ENCODE measurements around the gene LIPG.
"Not testable (repeated sequence)": the region's sequence is repeated elsewhere in the genome, so short reads cannot be mapped to it uniquely, and the experiment has no call there.

Gene LIPG

DNA sequence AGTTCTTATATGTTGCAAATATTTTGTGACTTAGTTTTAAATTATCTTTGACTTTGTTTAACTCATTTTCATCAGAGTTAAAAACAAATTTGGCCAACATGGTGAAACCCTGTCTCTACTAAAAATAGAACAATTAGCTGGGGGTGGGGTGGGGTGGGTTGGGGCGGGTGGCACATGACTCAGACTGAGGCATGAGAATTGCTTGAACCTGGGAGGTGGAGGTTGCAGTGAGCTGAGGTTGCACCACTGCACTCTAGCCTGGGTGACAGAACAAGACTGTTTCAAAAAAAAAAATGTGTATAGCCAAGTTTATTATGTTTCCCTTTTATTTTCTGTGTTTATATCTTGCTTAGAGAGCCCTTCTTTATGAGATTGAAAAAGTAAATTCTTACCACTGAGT, 14.2 kb upstream of the LIPG start:
- no peak for DNase-seq

DNA sequence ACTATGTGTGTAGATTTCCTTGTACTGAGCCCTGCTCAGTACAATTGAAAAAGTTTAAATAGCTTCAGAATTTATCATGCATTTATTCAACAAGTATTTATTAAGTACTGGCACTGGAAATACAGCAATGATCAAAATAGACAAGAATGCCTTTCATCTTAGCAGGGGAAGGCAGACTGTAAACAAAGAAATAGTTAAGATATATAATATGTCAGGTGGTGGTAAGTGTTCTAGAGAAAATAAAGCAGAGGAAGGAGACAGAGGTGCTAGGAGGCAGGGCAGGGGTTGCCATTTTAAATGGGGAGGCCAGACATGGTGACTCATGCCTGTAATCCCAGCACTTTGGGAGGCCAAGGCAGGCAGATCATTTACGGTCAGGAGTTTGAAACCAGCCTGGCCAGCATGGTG, 13.6 kb upstream of the LIPG start:
- DNase-seq, result no peak

- no peak for DNase-seq
These were observed 11.1 kb upstream of the LIPG start for GRCh38 chr18:49550621-49551339.

GRCh38 chr18:49553003-49553402, 8.9 kb upstream of the LIPG start:
- no peak for DNase-seq

DNA sequence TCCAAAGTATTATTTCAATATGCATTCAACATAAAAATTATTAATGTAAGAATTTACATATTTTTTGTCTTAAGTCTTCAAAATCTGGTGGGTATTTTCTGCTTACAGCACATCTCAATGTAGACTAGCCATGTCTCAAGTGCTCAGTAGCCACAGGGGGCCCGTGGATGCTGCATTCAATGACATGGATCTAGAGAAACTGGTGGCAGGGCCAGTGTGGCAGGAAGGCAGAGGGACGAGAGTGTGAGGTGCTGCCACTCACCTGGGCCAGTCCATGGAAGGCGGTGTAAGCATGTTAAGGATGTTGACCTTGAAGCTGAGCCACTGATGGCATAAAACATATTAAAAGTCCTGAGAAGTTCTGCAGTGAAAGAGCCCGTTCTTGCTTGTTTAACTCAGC, 6.2 kb upstream of the LIPG start:
- DNase-seq, result no peak

DNA sequence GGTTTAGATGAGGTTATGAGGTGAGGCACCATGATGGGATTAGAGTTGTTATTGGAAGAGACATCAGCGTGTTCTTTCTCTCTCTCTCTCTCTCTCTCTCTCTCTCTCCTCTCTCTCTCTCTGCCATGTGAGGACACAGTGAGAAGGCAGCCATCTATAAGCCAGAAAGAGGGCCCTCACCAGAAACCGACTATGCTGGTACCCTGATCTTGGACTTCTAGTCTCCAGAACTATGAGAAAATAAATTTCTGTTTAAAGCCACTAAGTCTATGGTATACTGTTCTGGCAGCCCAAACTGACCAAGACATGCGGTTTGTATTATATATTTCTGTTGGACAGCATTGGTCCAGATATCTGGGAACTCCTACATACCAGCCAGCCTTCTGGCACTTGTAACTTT, 3.5 kb upstream of the LIPG start:
- DNase-seq, result no peak

- DNase-seq, result peak; percentile 61
These were observed 2.4 kb upstream of the LIPG start for GRCh38 chr18:49559326-49559931.

DNA sequence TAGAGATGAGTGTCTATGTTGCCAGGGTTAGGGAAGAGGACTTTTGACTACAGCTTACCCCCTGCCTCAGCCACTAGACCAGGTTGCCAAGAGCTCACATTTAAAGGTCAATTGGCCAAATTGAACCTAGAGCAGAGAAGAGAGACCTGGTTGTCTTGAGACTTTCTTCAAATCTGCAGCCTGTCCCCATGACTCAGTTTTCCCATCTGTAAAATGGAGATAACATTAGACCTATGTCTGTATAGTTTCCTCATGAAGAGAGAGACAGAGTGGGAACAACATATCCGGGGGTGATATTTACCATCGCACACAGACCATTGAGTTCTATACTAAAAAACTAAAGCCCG, 1.6 kb upstream of the LIPG start:
- no peak for DNase-seq

GRCh38 chr18:49560624-49561288, 1.1 kb upstream of the LIPG start:
- peak; percentile 7 for DNase-seq

- no peak for DNase-seq
These were observed 748 bp downstream of the LIPG start for GRCh38 chr18:49562481-49563129.

DNA sequence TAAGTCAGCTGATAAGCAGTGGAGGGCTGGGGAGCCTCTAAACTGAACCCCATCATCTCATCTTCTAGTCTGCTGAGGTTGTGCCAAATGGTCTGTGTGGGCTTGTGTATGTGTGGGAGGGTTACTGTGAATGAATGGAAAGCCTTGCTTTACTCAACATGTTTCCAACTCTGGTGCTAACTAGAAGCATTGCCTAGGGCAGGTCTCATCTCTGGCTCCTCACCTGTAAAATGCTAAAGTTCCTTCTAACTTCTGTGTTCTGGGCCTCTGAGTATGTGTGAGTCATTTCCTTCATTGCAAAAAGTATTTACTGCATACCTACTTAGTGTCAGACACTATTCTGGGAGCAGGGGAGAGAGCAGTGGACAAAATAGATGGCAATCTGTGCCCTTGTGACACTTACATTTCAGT, 1.3 kb downstream of the LIPG start:
- DNase-seq, result no peak

- no peak for DNase-seq
These were observed 2.1 kb downstream of the LIPG start for GRCh38 chr18:49563701-49564517.

DNA sequence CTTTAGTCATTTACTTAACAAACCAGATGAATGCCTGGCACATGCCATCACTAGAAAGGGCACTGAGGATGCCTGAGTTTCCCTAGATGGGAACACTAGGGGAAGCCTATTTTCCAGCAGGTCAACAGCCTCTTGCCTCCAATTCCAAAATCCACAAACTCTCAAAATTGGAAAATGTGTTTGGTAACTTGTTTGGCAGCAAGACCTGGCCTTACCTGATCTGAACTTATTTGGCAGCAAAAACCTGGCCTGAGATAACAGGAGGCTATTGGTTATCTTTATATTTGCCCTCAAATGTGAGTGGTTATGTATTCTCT, 2.6 kb downstream of the LIPG start:
- DNase-seq, result no peak

GRCh38 chr18:49565101-49565500, 3.2 kb downstream of the LIPG start:
- DNase-seq, result no peak

DNA sequence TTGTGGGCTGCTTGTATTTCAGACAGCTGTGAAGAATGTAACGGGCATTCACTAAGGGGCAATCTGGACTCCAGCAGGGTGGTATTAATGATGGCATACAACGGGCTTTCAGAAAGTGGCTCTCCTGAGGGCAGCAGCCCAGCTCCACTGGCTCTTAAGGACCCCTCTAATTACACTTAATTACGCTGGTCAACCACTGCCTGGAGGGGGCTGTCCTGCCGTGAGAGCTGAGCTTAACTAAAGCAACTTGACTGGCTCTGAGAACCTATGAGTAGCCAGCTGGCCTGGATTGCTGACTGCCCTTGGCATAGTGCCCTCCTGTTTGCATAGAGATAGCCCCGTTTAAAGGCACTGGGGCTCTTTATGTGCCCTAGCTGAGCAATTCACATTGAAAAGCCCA, 3.8 kb downstream of the LIPG start:
- no peak for DNase-seq

DNA sequence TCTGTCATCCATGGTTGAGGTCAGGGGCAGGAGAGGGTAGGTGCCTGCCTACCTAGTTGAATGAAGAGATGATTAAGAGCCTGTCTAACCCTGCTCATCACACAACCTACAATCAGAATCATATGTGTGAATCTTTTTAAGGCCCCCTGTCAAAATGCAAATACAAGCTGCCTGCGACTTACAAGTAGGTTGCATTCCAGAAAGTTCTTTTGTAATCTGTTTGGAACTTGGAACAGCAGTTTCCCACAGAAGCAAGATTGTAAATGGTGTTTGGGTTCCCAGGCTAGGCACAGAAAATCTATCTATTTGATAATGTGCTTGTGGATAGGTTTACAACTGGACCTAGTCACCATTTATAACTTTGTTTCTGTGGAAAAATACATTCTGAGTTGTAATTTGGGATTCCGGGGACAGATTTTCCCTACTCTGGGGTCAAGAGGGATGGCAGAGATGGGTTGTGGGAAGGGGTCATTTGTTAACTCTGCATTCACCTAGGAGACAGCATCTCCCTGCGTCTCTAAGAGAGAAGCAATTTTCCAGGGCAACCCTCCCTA, 4.4 kb downstream of the LIPG start:
- DNase-seq, result no peak

- no peak for DNase-seq
These were observed 5.1 kb downstream of the LIPG start for GRCh38 chr18:49566985-49567384.

- no peak for DNase-seq
These were observed 7.9 kb downstream of the LIPG start for GRCh38 chr18:49569724-49570123.

DNA sequence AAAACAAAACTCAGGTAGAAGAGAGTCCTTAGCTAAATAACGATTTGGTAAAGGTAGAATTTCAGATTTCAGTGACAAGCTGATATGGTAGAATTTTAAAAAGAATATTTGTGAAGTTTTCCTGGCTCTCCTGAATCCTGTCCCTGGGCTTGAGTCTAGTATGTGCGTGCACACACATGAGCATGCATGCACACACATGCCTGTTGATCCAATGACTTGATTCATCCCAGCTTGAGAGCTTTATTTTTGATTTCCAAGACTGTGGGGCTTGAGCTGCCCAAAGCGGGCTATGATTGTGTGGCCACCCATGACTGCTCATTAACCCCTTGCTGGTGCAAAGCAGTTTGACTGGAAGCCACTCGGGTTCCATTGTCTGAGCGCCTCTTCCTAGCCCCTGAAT, 9.0 kb downstream of the LIPG start:
- no peak for DNase-seq

DNA sequence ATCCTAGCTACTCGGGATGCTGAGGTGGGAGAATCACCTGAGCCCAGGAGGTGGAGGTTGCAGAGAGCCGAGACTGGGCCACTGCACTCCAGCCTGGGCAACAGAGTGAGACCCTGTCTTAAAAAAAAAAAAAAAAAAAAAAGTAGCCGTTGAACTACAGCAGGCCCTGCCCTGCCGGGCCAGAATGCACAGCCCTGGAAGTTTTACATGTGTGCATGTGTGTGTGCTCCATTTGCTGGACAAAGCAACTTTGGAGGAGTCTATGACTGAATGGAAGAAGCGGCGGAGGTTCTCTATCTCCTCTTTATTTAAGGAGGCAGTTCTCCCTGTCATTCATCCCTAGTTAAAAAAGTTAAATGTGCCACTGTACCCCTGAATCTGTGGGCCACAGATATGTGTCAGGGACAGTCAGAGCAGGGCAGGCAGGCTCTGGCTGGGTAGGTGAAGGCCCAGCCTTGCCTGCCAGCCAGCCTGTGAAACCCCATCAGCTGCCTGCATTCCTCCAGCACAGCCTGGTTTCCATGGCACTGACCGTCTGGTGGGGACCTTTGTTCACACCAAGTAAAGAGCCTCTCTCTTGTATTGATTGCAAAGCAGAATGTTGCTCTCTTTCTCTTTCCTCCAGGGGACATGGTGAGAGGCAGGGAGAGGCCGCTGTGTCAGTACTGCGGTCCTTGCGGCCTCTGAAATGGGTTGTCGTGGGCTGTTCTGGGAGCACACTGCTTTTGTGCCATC, 10.9 kb downstream of the LIPG start:
- no peak for DNase-seq

- no peak for DNase-seq
These were observed 12.0 kb downstream of the LIPG start for GRCh38 chr18:49573835-49574234.

- not testable (repeated sequence) for DNase-seq
These were observed 17.2 kb downstream of the LIPG start for GRCh38 chr18:49579041-49579440.
